ENCODE data around the gene PRPF31.
"Not testable (repeated sequence)": the region's sequence is repeated elsewhere in the genome, so short reads cannot be mapped to it uniquely, and the experiment has no call there.

Gene PRPF31

GRCh38 chr19:54164369-54165068 lies 49.0 kb downstream of the PRPF31 start:
- FAIRE-seq, result no peak

- FAIRE-seq, result no peak
Observed at GRCh38 chr19:54165222-54165621, 49.7 kb downstream of the PRPF31 start.

- FAIRE-seq, result no peak
Observed at GRCh38 chr19:54168174-54168917, 52.8 kb downstream of the PRPF31 start.

- no peak for FAIRE-seq
Observed at GRCh38 chr19:54169149-54169740, 53.7 kb downstream of the PRPF31 start.

- FAIRE-seq, result not testable (repeated sequence)
Observed at GRCh38 chr19:54171736-54172431, 56.3 kb downstream of the PRPF31 start.

- FAIRE-seq, result no peak
Observed at GRCh38 chr19:54172471-54173358, 57.2 kb downstream of the PRPF31 start, which contains the start of gene TMC4. Gene TMC4, minus strand, starts transcription at chr19:54173160. Its CDS starts 43 bp downstream, at chr19:54173117.

GRCh38 chr19:54173359-54173699 lies 57.8 kb downstream of the PRPF31 start:
- no peak for FAIRE-seq

DNA sequence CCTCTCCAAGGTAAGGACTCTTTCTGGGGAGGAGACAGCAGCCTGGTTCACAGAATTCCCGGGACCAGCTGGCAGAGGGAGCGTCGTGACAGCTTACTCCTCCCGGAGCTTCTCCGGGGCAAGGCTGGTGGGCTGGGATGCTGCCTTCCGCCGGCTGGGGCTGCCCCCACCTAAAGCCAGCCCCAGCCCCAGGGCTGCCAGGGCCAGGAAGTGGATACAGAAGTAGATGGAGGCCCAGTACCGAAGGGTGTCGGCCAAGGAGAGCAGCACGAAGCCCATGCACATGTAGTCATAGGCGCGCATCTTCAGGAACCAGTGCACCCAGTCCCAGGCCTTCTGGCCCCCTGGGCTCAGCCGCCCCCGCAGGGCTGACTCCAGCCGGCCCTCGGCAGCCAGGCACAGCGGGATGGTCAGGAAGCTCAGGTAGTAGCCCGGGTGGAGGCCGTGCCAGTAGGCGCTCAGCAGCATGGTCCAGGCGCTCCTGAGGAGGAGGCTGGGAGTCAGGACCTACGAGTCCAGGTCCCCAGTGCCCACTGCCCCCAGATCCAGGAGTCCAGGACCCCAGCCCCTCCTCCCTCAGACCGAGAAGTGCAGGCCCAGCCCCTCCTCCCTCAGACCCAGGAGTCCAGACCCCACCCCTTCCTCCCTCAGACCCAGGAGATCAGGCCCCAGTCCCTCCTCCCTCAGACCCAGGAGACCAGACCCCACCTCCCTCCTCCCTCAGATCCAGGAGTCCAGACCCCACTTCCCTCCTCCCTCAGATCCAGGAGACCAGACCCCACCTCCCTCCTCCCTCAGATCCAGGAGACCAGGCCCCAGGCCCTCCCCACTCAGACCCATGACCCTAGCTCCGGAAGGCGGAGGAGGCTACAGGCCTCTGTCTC lies 58.6 kb downstream of the PRPF31 start:
- FAIRE-seq, result no peak

DNA sequence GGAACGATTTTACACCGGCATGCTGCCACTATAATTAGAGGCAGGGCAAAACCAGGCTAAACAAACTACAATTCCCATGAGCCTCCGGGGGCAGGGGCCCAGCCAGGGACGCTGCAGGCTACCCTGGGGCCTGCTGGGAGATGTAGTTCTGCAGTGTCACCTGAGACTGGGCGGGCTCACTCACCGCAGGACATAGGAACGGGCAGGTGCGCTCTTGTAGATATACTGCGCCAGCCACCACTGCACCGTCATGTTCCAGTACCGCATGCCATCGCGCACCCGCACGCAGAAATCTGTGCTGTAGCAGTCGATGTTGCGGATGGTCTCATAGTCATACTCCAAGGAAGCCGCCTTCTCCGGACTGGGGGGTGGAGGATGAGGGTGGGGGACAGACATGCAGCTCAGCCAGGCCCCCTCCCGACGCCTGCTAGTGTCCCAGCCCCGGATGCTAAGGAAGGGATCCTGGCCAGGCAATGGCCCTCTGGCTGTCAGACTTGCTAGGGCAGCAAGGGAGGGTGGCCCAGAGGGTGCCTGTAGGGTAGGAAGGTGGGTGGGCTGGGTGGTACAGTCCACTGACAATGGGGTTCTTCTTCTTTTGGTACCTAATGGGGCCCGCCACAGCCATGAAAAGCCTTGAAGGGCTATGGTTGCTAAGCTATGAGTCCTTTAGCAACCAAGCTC lies 63.2 kb downstream of the PRPF31 start:
- FAIRE-seq, result no peak

GRCh38 chr19:54179262-54179852 lies 63.8 kb downstream of the PRPF31 start:
- FAIRE-seq, result no peak

- FAIRE-seq, result peak; percentile 92
Observed at GRCh38 chr19:54179921-54180461, 64.4 kb downstream of the PRPF31 start.

DNA sequence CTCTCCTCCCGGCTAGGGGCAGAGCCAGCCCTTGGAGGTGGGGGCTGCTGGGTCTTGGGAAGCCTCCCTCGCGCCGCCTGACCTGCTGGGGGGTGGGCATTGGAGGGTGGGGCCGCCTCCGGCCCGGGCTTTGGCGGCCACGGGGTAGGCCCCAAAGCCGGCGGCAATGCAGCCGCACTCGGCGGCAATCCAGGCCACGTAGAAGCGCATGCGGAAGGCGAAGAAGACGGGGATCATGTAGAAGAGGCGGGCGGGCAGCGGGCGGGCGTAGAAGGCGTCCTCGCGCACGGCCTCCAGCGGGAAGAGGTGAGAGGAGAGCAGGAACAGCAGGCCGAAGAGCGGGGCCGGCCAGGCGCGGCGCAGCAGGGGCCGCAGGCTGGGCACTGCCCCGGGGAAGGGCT lies 65.1 kb downstream of the PRPF31 start:
- FAIRE-seq, result no peak
